Neural cell (in vitro differentiated cells): ENCODE data around the gene CEP85L. TPM values are rescaled to one million over a fixed set of nuclear protein-coding genes. Genes with fewer than 3 reads are reported as not detected.

Experiments
- H2AFZ ChIP-seq: fragments of 200-600, 300-800 bp; sonication (generic), shearing (Covaris generic); 2 replicates; pipeline ENCODE4 v1.6.0; 2014; ENCODE audit warnings: low read depth, mild to moderate bottlenecking, antibody characterized with exemption, low read length, moderate library complexity
- H3F3A ChIP-seq: fragments of 200-600 bp; shearing (Covaris generic); 2 replicates; pipeline ENCODE4 v1.6.1; 2016; ENCODE audit warnings: mild to moderate bottlenecking, moderate library complexity, mixed read lengths, antibody characterized with exemption, low read length; ENCODE audit not compliant: insufficient read depth, poor library complexity, severe bottlenecking
- H3K27ac ChIP-seq: fragments of 200-600, 300-800 bp; sonication (generic), shearing (Covaris generic); 2 replicates; pipeline ENCODE4 v1.5.1; 2014; ENCODE audit warnings: mild to moderate bottlenecking, low read length, moderate library complexity
- H3K27me3 ChIP-seq: fragments of 300-800, 200-600 bp; sonication (generic), shearing (Covaris generic); 2 replicates; pipeline ENCODE4 v1.6.0; 2014; ENCODE audit warnings: mild to moderate bottlenecking, low read depth, low read length, moderate library complexity; ENCODE audit not compliant: insufficient read depth
- H3K36me3 ChIP-seq: fragments of 300-800, 200-600 bp; sonication (generic), shearing (Covaris generic); 2 replicates; pipeline ENCODE4 v1.5.1; 2014; ENCODE audit warnings: mild to moderate bottlenecking, antibody characterized with exemption, low read length, moderate library complexity; ENCODE audit not compliant: insufficient read depth
- H3K4me2 ChIP-seq: fragments of 300-800, 200-600 bp; sonication (generic), shearing (Covaris generic); 2 replicates; pipeline ENCODE4 v1.6.0; 2014; ENCODE audit warnings: mild to moderate bottlenecking, low read length
- H3K4me3 ChIP-seq: fragments of 300-800, 200-600 bp; sonication (generic), shearing (Covaris generic); 2 replicates; pipeline ENCODE4 v1.5.1; 2014; ENCODE audit warnings: mild to moderate bottlenecking, low read length, moderate library complexity
- H3K79me2 ChIP-seq: fragments of 200-600 bp; shearing (Covaris generic); replicated peaks from 2 replicates; pipeline ENCODE4 v1.6.0; 2014; ENCODE audit warnings: mild to moderate bottlenecking, low read length, moderate library complexity; ENCODE audit not compliant: insufficient read depth
- H3K9ac ChIP-seq: fragments of 300-800, 200-600 bp; sonication (generic), shearing (Covaris generic); 2 replicates; pipeline ENCODE4 v1.6.1; 2016; ENCODE audit warnings: mild to moderate bottlenecking, low read length, mixed read lengths
- H3K9me2 ChIP-seq: fragments of 200-600 bp; shearing (Covaris generic); 2 replicates; pipeline ENCODE4 v1.6.1; 2016; ENCODE audit warnings: mild to moderate bottlenecking, low read length, mixed read lengths; ENCODE audit not compliant: insufficient read depth
- H3K9me3 ChIP-seq: fragments of 200-600, 300-800 bp; sonication (generic), shearing (Covaris generic); 2 replicates; pipeline ENCODE4 v1.6.1; 2016; ENCODE audit warnings: mild to moderate bottlenecking, mixed run types, low read length, moderate library complexity, mixed read lengths
- H4K20me1 ChIP-seq: fragments of 200-600 bp; shearing (Covaris generic); 2 replicates; pipeline ENCODE4 v1.6.1; 2016; ENCODE audit warnings: mild to moderate bottlenecking, mixed run types; ENCODE audit not compliant: insufficient read depth
- EP300 ChIP-seq: fragments of 450-650 bp; conservative IDR thresholded peaks from 2 replicates; pipeline ENCODE4 v1.6.1; 2014; ENCODE audit warnings: antibody characterized with exemption, mild to moderate bottlenecking, moderate library complexity; ENCODE audit not compliant: poor library complexity, severe bottlenecking
- EZH2 ChIP-seq: fragments of 200-600, 300-800 bp; shearing (Covaris generic), sonication (generic); IDR thresholded peaks from 2 replicates; pipeline ENCODE4 v1.6.1; 2014; ENCODE audit warnings: antibody characterized with exemption, low read length, borderline replicate concordance, mild to moderate bottlenecking; ENCODE audit not compliant: insufficient read depth, poor library complexity, severe bottlenecking
- MXI1 ChIP-seq: fragments of 450-650 bp; conservative IDR thresholded peaks from 2 replicates; pipeline ENCODE4 v1.6.1; 2014; ENCODE audit warnings: antibody characterized with exemption, mild to moderate bottlenecking; ENCODE audit not compliant: poor library complexity, severe bottlenecking
- POLR2AphosphoS5 ChIP-seq: IDR thresholded peaks from 2 replicates; pipeline ENCODE4 v1.6.1; 2012
- RAD21 ChIP-seq: fragments of 450-650 bp; conservative IDR thresholded peaks from 2 replicates; pipeline ENCODE4 v1.6.1; 2014; ENCODE audit warnings: antibody characterized with exemption, mild to moderate bottlenecking, moderate library complexity
- SMC3 ChIP-seq: fragments of 450-650 bp; conservative IDR thresholded peaks from 2 replicates; pipeline ENCODE4 v1.6.1; 2014; ENCODE audit warnings: antibody characterized with exemption, mild to moderate bottlenecking, moderate library complexity; ENCODE audit not compliant: poor library complexity
- TAF1 ChIP-seq: IDR thresholded peaks from 2 replicates; pipeline ENCODE4 v1.6.1; 2012; ENCODE audit warnings: low read depth
- polyA plus RNA-seq: library from polyadenylated mRNA; depleted of rRNA; stranded (reverse); fragments of >200 nt; gene quantifications from 2 replicates; pipeline ENCODE4 v1.2.3, GENCODE V29; 2014
- TF ChIP-seq, protein P1 (sequence below): IDR thresholded peaks from 2 replicates; pipeline ENCODE4 v1.6.1; 2012; ENCODE audit warnings: borderline replicate concordance
- TF ChIP-seq, protein P2 (sequence below): fragments of 450-650 bp; IDR thresholded peaks from 2 replicates; pipeline ENCODE4 v1.5.1; 2014; ENCODE audit warnings: antibody characterized with exemption, mild to moderate bottlenecking, moderate library complexity; ENCODE audit not compliant: poor library complexity, severe bottlenecking

The CEP85L gene
- polyA plus RNA-seq, 1 donor from 2014 or later = 17.0 TPM

- TF ChIP-seq EZH2 (no peak), SMC3 (no peak), POLR2AphosphoS5 (no peak), TAF1 (no peak), MXI1 (no peak), RAD21 (no peak), EP300 (no peak)
- TF ChIP-seq, protein P1, sequence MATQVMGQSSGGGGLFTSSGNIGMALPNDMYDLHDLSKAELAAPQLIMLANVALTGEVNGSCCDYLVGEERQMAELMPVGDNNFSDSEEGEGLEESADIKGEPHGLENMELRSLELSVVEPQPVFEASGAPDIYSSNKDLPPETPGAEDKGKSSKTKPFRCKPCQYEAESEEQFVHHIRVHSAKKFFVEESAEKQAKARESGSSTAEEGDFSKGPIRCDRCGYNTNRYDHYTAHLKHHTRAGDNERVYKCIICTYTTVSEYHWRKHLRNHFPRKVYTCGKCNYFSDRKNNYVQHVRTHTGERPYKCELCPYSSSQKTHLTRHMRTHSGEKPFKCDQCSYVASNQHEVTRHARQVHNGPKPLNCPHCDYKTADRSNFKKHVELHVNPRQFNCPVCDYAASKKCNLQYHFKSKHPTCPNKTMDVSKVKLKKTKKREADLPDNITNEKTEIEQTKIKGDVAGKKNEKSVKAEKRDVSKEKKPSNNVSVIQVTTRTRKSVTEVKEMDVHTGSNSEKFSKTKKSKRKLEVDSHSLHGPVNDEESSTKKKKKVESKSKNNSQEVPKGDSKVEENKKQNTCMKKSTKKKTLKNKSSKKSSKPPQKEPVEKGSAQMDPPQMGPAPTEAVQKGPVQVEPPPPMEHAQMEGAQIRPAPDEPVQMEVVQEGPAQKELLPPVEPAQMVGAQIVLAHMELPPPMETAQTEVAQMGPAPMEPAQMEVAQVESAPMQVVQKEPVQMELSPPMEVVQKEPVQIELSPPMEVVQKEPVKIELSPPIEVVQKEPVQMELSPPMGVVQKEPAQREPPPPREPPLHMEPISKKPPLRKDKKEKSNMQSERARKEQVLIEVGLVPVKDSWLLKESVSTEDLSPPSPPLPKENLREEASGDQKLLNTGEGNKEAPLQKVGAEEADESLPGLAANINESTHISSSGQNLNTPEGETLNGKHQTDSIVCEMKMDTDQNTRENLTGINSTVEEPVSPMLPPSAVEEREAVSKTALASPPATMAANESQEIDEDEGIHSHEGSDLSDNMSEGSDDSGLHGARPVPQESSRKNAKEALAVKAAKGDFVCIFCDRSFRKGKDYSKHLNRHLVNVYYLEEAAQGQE = no peak
- TF ChIP-seq, protein P2, sequence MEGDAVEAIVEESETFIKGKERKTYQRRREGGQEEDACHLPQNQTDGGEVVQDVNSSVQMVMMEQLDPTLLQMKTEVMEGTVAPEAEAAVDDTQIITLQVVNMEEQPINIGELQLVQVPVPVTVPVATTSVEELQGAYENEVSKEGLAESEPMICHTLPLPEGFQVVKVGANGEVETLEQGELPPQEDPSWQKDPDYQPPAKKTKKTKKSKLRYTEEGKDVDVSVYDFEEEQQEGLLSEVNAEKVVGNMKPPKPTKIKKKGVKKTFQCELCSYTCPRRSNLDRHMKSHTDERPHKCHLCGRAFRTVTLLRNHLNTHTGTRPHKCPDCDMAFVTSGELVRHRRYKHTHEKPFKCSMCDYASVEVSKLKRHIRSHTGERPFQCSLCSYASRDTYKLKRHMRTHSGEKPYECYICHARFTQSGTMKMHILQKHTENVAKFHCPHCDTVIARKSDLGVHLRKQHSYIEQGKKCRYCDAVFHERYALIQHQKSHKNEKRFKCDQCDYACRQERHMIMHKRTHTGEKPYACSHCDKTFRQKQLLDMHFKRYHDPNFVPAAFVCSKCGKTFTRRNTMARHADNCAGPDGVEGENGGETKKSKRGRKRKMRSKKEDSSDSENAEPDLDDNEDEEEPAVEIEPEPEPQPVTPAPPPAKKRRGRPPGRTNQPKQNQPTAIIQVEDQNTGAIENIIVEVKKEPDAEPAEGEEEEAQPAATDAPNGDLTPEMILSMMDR = no peak
Observed at GRCh38 chr6:118562959-118563358, 88.4 kb downstream of the CEP85L start.

GRCh38 chr6:118562248-118562647, 89.1 kb downstream of the CEP85L start:
- Histone ChIP-seq H3K27me3 (no peaks in the 10 kb centered on the region), H3F3A (no peaks in the 10 kb centered on the region), H3K4me3 (no peak overlapping the region), H3K9ac (no peak overlapping the region), H3K79me2 (peaks cover 32% of the 10 kb centered on the region), H3K9me3 (no peaks in the 10 kb centered on the region), H3K36me3 (no peaks in the 10 kb centered on the region), H3K9me2 (no peaks in the 10 kb centered on the region), H4K20me1 (no peaks in the 10 kb centered on the region), H3K4me2 (no peak overlapping the region), H3K27ac (no peak overlapping the region), H2AFZ (no peak overlapping the region)
- TF ChIP-seq, protein P2 = no peak
- TF ChIP-seq POLR2AphosphoS5 = no peak
- TF ChIP-seq RAD21 = no peak
- no peak for TF ChIP-seq EP300
- no peak for TF ChIP-seq TAF1
- no peak for TF ChIP-seq EZH2
- no peak for TF ChIP-seq SMC3
- TF ChIP-seq, protein P1 = no peak
- no peak for TF ChIP-seq MXI1

More at GRCh38 chr6:118562959-118563358, 88.4 kb downstream of the CEP85L start:
- no peak overlapping the region for H3K4me3 ChIP-seq
- H3K27me3 ChIP-seq = no peaks in the 10 kb centered on the region
- no peak overlapping the region for H3K27ac ChIP-seq
- H3K9ac ChIP-seq = no peak overlapping the region
- no peak overlapping the region for H2AFZ ChIP-seq
- H3K79me2 ChIP-seq = peaks cover 32% of the 10 kb centered on the region
- H3K4me2 ChIP-seq = no peak overlapping the region
- no peaks in the 10 kb centered on the region for H3K36me3 ChIP-seq
- H3F3A ChIP-seq = no peaks in the 10 kb centered on the region
- H3K9me3 ChIP-seq = no peaks in the 10 kb centered on the region
- H4K20me1 ChIP-seq = no peaks in the 10 kb centered on the region
- no peaks in the 10 kb centered on the region for H3K9me2 ChIP-seq
